Measurements from ENCODE around the gene FAM53A.

DNA sequence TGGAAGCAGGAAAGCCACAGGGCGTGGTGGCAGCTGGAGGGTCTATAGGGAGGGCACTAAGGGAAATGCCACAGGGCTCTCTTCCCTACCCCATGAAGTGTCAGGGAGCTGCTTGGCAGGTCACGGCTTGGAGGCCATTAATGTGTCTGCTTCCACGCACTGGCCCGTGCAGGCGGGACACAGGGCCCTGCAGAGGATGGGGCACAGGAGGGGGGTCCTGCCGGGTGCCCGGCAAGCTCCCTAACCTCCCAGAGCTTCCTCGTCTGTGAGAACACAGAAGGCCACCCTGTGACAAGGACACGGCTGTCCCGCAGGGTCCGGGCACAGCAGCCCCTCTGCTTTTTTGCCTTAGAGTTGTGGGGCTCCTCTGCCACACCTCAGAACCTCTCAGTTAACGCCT, 25.5 kb downstream of the FAM53A start:
- TF ChIP-seq ZNF132 (tag by site-specific recombination; IDR thresholded peaks at IDR 0.05; ENCODE audit: borderline replicate concordance), result no peak
- TF ChIP-seq ZNF184 (tag by site-specific recombination; IDR thresholded peaks at IDR 0.05), result no peak
- TF ChIP-seq, protein P1, sequence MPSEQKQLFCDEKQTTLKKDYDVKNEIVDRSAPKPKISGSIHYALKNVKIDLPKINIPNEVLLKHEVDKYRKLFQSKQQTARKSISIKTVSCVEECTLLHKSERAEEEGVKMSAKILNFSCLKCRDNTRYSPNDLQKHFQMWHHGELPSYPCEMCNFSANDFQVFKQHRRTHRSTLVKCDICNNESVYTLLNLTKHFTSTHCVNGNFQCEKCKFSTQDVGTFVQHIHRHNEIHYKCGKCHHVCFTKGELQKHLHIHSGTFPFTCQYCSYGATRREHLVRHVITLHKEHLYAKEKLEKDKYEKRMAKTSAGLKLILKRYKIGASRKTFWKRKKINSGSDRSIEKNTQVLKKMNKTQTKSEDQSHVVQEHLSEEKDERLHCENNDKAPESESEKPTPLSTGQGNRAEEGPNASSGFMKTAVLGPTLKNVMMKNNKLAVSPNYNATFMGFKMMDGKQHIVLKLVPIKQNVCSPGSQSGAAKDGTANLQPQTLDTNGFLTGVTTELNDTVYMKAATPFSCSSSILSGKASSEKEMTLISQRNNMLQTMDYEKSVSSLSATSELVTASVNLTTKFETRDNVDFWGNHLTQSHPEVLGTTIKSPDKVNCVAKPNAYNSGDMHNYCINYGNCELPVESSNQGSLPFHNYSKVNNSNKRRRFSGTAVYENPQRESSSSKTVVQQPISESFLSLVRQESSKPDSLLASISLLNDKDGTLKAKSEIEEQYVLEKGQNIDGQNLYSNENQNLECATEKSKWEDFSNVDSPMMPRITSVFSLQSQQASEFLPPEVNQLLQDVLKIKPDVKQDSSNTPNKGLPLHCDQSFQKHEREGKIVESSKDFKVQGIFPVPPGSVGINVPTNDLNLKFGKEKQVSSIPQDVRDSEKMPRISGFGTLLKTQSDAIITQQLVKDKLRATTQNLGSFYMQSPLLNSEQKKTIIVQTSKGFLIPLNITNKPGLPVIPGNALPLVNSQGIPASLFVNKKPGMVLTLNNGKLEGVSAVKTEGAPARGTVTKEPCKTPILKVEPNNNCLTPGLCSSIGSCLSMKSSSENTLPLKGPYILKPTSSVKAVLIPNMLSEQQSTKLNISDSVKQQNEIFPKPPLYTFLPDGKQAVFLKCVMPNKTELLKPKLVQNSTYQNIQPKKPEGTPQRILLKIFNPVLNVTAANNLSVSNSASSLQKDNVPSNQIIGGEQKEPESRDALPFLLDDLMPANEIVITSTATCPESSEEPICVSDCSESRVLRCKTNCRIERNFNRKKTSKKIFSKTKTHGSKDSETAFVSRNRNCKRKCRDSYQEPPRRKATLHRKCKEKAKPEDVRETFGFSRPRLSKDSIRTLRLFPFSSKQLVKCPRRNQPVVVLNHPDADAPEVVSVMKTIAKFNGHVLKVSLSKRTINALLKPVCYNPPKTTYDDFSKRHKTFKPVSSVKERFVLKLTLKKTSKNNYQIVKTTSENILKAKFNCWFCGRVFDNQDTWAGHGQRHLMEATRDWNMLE (tag by site-specific recombination; conservative IDR thresholded peaks at IDR 0.05; ENCODE audit: low read depth), result no peak
- TF ChIP-seq, protein P2, sequence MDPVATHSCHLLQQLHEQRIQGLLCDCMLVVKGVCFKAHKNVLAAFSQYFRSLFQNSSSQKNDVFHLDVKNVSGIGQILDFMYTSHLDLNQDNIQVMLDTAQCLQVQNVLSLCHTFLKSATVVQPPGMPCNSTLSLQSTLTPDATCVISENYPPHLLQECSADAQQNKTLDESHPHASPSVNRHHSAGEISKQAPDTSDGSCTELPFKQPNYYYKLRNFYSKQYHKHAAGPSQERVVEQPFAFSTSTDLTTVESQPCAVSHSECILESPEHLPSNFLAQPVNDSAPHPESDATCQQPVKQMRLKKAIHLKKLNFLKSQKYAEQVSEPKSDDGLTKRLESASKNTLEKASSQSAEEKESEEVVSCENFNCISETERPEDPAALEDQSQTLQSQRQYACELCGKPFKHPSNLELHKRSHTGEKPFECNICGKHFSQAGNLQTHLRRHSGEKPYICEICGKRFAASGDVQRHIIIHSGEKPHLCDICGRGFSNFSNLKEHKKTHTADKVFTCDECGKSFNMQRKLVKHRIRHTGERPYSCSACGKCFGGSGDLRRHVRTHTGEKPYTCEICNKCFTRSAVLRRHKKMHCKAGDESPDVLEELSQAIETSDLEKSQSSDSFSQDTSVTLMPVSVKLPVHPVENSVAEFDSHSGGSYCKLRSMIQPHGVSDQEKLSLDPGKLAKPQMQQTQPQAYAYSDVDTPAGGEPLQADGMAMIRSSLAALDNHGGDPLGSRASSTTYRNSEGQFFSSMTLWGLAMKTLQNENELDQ (tag by site-specific recombination; IDR thresholded peaks at IDR 0.05; ENCODE audit: low read depth), result no peak
- TF ChIP-seq ZSCAN30 (tag by site-specific recombination; IDR thresholded peaks at IDR 0.05), result no peak
- TF ChIP-seq, protein P3, sequence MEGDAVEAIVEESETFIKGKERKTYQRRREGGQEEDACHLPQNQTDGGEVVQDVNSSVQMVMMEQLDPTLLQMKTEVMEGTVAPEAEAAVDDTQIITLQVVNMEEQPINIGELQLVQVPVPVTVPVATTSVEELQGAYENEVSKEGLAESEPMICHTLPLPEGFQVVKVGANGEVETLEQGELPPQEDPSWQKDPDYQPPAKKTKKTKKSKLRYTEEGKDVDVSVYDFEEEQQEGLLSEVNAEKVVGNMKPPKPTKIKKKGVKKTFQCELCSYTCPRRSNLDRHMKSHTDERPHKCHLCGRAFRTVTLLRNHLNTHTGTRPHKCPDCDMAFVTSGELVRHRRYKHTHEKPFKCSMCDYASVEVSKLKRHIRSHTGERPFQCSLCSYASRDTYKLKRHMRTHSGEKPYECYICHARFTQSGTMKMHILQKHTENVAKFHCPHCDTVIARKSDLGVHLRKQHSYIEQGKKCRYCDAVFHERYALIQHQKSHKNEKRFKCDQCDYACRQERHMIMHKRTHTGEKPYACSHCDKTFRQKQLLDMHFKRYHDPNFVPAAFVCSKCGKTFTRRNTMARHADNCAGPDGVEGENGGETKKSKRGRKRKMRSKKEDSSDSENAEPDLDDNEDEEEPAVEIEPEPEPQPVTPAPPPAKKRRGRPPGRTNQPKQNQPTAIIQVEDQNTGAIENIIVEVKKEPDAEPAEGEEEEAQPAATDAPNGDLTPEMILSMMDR (tag by site-specific recombination; IDR thresholded peaks at IDR 0.05), result no peak
- TF ChIP-seq HOXA7 (CRISPR knock-in tag; IDR thresholded peaks at IDR 0.05; ENCODE audit: borderline replicate concordance), result no peak
- no peak for TF ChIP-seq ZBTB48 (tag by site-specific recombination; IDR thresholded peaks at IDR 0.05)
- no peak for TF ChIP-seq SETDB1 (IDR thresholded peaks at IDR 0.05; ENCODE audit: insufficient read length, low read length)
- no peak for TF ChIP-seq ZNF707 (tag by site-specific recombination; IDR thresholded peaks at IDR 0.05)

Measured in HEK293 (cell line).